Stimulated activated CD8-positive, alpha-beta memory T cell treated with anti-CD3 and anti-CD28 coated beads, Interleukin-12 subunit alpha, Interleukin-12 subunit beta, amount 100 ng/mL, for 4 hours (primary cell): Measurements from ENCODE around the gene HS3ST6.
"Not testable (repeated sequence)": the region's sequence is repeated elsewhere in the genome, so short reads cannot be mapped to it uniquely, and the experiment has no call there.

ENCODE experiments used
- DNase-seq: peaks from one replicate; pipeline ENCODE4 v3.0.0-alpha.2; 2020; ENCODE audit warnings: low read depth

The HS3ST6 gene

GRCh38 chr16:1918351-1919326 is at the start of gene HS3ST6:
HS3ST6 (minus strand) TSS chr16:1918415; CDS start chr16:1918323, 92 bp downstream.
- DNase-seq, result no peak

- no peak for DNase-seq
Observed at GRCh38 chr16:1966460-1966859, 48.2 kb upstream of the HS3ST6 start, which contains the start of gene RNF151. RNF151 (plus strand) TSS chr16:1966856; CDS start chr16:1966882, 26 bp downstream.

DNA sequence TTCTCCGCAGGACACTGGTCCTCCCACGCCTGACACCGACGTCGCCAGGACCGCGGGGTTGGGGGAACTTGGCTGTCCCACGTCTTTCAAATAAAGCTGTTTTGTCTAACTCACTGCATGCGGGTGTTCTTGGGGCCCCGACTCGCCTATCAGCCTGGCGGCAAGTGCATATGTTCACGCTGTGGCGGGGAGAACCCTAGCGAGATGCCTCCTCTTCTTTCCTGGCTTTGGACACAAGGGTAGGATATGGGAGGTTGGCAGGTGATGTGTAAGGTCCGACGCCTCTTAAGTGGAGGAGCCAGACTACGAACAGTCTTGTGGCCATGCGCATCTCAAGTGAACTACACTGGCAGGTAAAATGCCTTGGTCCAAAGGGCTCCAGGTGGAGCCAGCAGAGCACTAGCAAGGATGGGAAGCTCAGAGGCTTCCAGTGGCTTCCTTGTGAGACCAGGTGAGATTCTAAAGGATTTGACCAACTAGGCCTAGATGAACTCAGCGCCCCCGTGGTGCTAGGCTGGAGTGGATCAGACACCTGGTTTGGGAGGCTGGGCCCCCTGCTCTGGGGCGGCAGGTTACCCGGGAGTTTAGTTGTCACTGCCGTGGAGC is 47.3 kb upstream of the HS3ST6 start:
- DNase-seq, result no peak

- peak; percentile 96 for DNase-seq
Observed at GRCh38 chr16:1964506-1965395, 46.5 kb upstream of the HS3ST6 start, which contains the start of gene RPS2. RPS2 (minus strand) TSS chr16:1964826; CDS start chr16:1964625, 201 bp downstream.

DNA sequence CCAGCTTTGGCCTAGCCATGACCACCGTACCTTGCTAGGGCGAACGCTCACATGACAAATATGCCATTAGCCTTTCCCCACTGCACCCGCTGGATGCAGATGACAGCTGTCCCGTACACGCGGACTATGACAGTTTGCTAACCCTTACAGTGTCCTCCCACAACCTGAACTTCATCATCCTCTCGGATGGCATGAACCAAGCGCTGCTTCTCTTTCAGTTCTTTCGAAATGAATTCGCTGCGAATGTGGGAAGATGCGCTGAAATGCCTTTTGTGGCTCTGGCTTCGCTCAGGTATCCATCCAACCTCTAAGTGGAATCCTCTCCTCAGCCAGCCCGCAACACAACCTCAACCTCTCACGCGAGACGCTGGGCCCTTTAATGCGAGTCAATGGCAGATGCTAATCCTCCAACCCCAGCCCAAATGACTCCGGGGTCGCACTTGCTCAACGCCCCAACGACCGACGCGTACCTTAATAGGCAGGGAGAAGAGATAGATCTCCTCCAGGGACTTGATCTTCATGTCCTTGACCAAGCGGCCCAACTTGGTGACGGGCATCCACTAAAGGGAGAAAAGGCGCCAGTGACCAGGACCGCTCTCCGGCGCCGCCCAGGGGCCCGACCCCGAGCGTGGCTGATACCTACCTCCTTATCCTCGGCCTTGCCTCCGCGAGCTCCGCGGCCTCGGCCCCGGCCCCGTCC is 45.7 kb upstream of the HS3ST6 start:
- no peak for DNase-seq

DNA sequence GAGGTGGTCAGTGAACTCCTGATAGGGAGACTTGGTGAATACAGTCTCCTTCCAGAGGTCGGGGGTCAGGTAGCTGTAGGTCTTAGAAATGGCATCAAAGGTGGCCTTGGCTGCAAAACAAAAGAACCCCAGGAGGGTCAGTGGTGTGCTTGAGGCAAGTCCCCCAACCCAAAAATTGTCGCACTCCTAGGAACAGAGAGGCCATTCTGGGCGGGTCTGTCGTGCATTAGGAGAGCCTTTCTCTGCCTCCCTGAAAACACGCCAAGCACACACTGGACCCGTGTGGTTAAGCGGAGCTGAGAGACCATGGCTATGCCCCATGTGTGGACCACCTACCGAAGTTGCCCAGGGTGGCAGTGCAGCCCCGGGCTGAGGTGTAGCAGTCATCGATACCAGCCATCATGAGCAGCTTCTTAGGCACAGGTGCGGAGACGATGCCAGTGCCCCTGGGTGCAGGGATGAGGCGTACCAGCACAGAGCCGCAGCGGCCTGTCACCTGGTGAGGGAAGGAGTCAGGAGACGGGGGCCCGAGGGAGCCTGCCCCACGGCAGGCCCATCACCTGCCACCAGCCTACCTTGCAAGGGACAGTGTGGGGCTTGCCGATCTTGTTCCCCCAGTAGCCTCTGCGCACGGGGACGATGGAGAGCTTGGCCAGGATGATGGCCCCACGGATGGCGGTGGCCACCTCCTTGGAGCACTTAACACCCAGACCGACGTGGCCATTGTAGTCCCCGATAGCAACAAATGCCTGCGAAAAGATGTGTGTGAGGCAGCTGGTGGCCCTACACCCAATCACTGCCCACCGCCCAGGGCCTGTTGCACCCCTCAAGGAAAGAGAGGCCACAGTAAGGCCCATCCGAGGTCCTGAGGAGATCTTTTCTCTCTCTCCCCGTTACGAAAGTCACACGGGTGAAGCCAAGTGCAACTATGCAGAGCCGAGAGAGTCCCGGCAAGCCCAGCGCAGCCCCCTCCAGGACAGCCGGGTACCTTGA is 44.2 kb upstream of the HS3ST6 start:
- DNase-seq, result not testable (repeated sequence)

- no peak for DNase-seq
Observed at GRCh38 chr16:1961651-1962067, 43.4 kb upstream of the HS3ST6 start.

GRCh38 chr16:1960665-1961630 is 42.7 kb upstream of the HS3ST6 start:
- no peak for DNase-seq

- peak; percentile 84 for DNase-seq
Observed at GRCh38 chr16:1959269-1960039, 41.2 kb upstream of the HS3ST6 start, which contains the start of gene NDUFB10. NDUFB10 (plus strand) TSS chr16:1959538; CDS start chr16:1959625, 87 bp downstream.

DNA sequence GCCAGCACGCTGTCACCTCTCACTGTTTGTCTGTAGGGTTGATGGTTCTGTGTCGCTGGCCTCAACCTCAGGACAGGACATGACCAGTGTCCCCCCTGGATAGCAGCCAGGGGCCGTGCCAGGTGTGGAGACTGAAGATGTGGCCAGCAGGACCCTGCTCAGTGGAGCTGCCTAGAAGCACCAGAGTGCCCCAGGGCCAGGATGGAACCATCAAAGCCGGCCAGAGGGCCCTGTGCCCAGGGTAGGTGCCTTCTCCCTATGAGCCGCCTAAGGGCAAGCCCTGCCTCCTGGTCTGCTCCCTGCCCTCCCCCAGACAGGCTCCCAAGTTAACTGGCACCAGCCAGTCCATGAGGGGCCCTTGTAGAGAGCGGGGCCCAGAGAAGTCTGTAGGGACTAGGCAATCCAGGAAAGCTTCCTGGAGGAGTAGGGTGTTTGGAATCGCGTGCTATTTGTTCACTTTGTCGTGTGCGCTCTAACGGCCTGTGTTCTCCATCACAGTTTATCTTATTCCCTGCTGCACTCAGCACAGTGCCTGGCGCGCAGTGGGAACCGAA is 40.6 kb upstream of the HS3ST6 start:
- DNase-seq, result no peak

GRCh38 chr16:1958143-1958491 is 39.9 kb upstream of the HS3ST6 start:
- not testable (repeated sequence) for DNase-seq

GRCh38 chr16:1957434-1958142 is 39.4 kb upstream of the HS3ST6 start:
- DNase-seq, result not testable (repeated sequence)

GRCh38 chr16:1953734-1954133 is 35.5 kb upstream of the HS3ST6 start:
- no peak for DNase-seq

GRCh38 chr16:1950559-1950958 is 32.3 kb upstream of the HS3ST6 start:
- no peak for DNase-seq

GRCh38 chr16:1950047-1950446 is 31.8 kb upstream of the HS3ST6 start:
- no peak for DNase-seq

DNA sequence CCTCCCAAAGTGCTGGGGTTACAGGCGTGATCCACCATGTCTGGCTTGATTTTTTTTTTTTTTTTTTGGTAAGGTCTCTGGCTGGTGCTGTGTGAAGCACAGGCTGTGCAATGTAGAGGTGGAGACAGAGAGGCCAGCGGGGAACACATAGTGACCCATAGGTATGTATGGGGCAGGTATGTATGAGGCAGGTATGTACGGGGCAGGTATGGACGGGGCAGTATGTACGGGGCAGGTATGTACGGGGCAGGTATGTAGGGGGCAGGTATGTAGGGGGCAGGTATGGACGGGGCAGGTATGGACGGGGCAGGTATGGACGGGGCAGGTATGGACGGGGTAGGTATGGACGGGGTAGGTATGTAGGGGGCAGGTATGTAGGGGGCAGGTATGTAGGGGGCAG is 31.3 kb upstream of the HS3ST6 start:
- no peak for DNase-seq

DNA sequence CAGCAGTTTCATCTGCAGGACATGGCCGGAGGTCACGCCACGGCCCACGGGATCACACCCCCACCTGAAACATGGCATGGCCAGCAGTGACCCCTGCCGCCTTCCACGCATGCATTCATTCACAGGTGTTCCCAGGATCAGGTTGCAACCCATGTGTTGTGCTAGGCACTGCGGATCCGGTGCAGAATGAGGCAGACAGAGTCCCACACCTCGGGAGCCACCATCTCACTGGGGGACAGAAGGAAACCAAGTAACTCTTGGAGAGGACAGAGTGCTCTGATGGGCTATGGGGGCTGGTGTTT is 29.1 kb upstream of the HS3ST6 start:
- DNase-seq, result no peak
